Sigmoid colon (tissue), 4 donors: ENCODE results near the gene BBS5.

ENCODE experiments used
- EP300 ChIP-seq, 4 donors: sonication (generic); formaldehyde crosslinking; IDR thresholded peaks; one replicate each; pipeline ENCODE4 v1.6.1; 2017; ENCODE audit warnings: antibody characterized with exemption in 4 of 4
- POLR2A ChIP-seq, 2 donors: fragments of 450-650 bp; IDR thresholded peaks; one replicate each; pipeline ENCODE4 v1.6.1; 2016; ENCODE audit warnings: antibody characterized with exemption in 2 of 2, mild to moderate bottlenecking in 2 of 2, moderate library complexity in 2 of 2
- POLR2AphosphoS5 ChIP-seq, 4 donors: sonication (generic); formaldehyde crosslinking; IDR thresholded peaks; one replicate each; pipeline ENCODE4 v1.6.1; 2017; ENCODE audit warnings: antibody characterized with exemption in 4 of 4
- TF ChIP-seq, protein P1 (sequence below), 4 experiments: fragments of 450-650 bp in 3 of 4; fragments of 200-600 bp in 1 of 4; IDR thresholded peaks; one replicate each; pipeline ENCODE4 v1.5.1; 2016 to 2019; ENCODE audit warnings: antibody characterized with exemption in 4 of 4, mild to moderate bottlenecking in 3 of 4, moderate library complexity in 2 of 4

DNA sequence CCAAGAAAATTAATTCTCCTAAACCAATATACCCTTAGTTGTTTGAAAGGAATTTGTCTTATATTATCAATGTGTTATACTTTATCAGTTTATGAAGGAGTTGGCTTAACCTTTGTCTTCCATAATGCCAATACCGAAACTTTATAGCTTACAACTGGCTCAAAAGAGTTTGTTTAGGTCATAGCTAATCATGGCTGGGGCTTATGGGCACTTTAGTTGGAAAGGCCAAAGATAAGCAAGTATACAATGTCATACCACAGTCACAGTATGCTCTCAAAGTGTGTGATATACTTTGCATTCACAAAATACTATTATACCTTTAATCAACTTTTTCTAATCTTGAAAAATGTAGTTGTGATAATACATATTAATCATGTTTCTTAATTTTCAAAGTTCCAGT, 32.5 kb downstream of the BBS5 start:
- no peak for TF ChIP-seq POLR2A (IDR thresholded peaks at IDR 0.05)
- TF ChIP-seq, protein P1, sequence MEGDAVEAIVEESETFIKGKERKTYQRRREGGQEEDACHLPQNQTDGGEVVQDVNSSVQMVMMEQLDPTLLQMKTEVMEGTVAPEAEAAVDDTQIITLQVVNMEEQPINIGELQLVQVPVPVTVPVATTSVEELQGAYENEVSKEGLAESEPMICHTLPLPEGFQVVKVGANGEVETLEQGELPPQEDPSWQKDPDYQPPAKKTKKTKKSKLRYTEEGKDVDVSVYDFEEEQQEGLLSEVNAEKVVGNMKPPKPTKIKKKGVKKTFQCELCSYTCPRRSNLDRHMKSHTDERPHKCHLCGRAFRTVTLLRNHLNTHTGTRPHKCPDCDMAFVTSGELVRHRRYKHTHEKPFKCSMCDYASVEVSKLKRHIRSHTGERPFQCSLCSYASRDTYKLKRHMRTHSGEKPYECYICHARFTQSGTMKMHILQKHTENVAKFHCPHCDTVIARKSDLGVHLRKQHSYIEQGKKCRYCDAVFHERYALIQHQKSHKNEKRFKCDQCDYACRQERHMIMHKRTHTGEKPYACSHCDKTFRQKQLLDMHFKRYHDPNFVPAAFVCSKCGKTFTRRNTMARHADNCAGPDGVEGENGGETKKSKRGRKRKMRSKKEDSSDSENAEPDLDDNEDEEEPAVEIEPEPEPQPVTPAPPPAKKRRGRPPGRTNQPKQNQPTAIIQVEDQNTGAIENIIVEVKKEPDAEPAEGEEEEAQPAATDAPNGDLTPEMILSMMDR (IDR thresholded peaks at IDR 0.05), result no peak
- no peak for TF ChIP-seq POLR2AphosphoS5 (IDR thresholded peaks at IDR 0.05)
- TF ChIP-seq EP300 (IDR thresholded peaks at IDR 0.05), result no peak
